SK-MEL-5 (cell line): ENCODE data around the gene KLHL18. TPM values are rescaled to one million over a fixed set of nuclear protein-coding genes. Genes with fewer than 3 reads are reported as not detected.

Source experiments
- DNase-seq: peaks from one replicate; pipeline ENCODE4 v3.0.0-alpha.2; 2016; ENCODE audit warnings: low read depth, low spot score
- in situ Hi-C: cut with HindIII; loops from 2 replicates; pipeline ENCODE4 v1.10.0; 2016; ENCODE audit warnings: low sequenced_read_pairs, high pct_unique_total_duplicates, low pct_unique_long_range_greater_than_20kb
- total RNA-seq: library from RNA; depleted of rRNA; stranded (reverse); fragments of >200 nt; shearing (Covaris generic); gene quantifications from 2 replicates; pipeline ENCODE4 v1.2.3, GENCODE V29; 2014

The KLHL18 gene
- total RNA-seq, 1 experiment from 2014 or later, result 14.9 TPM

GRCh38 chr3:47374587-47374986 is 91.8 kb downstream of the KLHL18 start:
- no peak for DNase-seq
- in situ Hi-C loops, result no loop called here

GRCh38 chr3:47376393-47376792 is 93.6 kb downstream of the KLHL18 start:
- no peak for DNase-seq
- in situ Hi-C loops, result no loop called here

- in situ Hi-C loops, result no loop called here
- DNase-seq, result no peak
Measured at GRCh38 chr3:47377186-47377585, 94.4 kb downstream of the KLHL18 start.

- in situ Hi-C loops, result no loop called here
- DNase-seq, result no peak
Measured at GRCh38 chr3:47378869-47379268, 96.1 kb downstream of the KLHL18 start.

GRCh38 chr3:47379411-47379899 is 96.7 kb downstream of the KLHL18 start:
- in situ Hi-C loops, result no loop called here

GRCh38 chr3:47380026-47380600 is 97.4 kb downstream of the KLHL18 start:
- in situ Hi-C loops, result no loop called here
- no peak for DNase-seq

More at GRCh38 chr3:47379411-47379899, 96.7 kb downstream of the KLHL18 start:
- no peak for DNase-seq

- DNase-seq, result peak; percentile 99
- in situ Hi-C loops, result no loop called here
Measured at GRCh38 chr3:47380601-47381316, 98.0 kb downstream of the KLHL18 start, which contains the start of gene PTPN23. TSS of gene PTPN23 (plus strand) at chr3:47381021. CDS start at chr3:47381097, 76 bp downstream.

GRCh38 chr3:47381317-47382157 is 98.8 kb downstream of the KLHL18 start:
- peak; percentile 89 for DNase-seq
- in situ Hi-C loops, result no loop called here

GRCh38 chr3:47384425-47384824 is 101.7 kb downstream of the KLHL18 start:
- DNase-seq, result no peak
- in situ Hi-C loops, result no loop called here

GRCh38 chr3:47385007-47385406 is 102.3 kb downstream of the KLHL18 start:
- no peak for DNase-seq
- in situ Hi-C loops, result no loop called here

- no peak for DNase-seq
- in situ Hi-C loops, result no loop called here
Measured at GRCh38 chr3:47385796-47386195, 103.1 kb downstream of the KLHL18 start.

- no peak for DNase-seq
- in situ Hi-C loops, result no loop called here
Measured at GRCh38 chr3:47392933-47393332, 110.2 kb downstream of the KLHL18 start.

GRCh38 chr3:47394140-47394870 is 111.6 kb downstream of the KLHL18 start:
- no peak for DNase-seq
- in situ Hi-C loops, result no loop called here

GRCh38 chr3:47394881-47395280 is 112.1 kb downstream of the KLHL18 start:
- no peak for DNase-seq
- in situ Hi-C loops, result no loop called here
